ENCODE data around the gene SNRPE. TPM values are rescaled to one million over a fixed set of nuclear protein-coding genes. Genes with fewer than 3 reads are reported as not detected.

Gene SNRPE
- total RNA-seq (2014; rRNA removed; shearing (Covaris generic)) = 99.3 and 105 TPM in 2 replicates
- polyA plus RNA-seq (2016; fragmentation: Nextera tagmentation; extraction: Ambion mirVana) = 885 and 904 TPM in 2 replicates
- long read RNA-seq, transcript SNRPE-206 (4 exons, 967 nt) = minor isoform, 12 of 175 reads
- long read RNA-seq, transcript SNRPE-205 (5 exons, 532 nt) = minor isoform, 9 of 175 reads
- long read RNA-seq, transcript SNRPE-202 (5 exons, 942 nt) = major isoform, 136 of 175 reads
- long read RNA-seq, partial matches to known transcripts = 0 of 175 reads
- long read RNA-seq, other reads (novel, unspliced or antisense) = 16 of 175 reads

DNA sequence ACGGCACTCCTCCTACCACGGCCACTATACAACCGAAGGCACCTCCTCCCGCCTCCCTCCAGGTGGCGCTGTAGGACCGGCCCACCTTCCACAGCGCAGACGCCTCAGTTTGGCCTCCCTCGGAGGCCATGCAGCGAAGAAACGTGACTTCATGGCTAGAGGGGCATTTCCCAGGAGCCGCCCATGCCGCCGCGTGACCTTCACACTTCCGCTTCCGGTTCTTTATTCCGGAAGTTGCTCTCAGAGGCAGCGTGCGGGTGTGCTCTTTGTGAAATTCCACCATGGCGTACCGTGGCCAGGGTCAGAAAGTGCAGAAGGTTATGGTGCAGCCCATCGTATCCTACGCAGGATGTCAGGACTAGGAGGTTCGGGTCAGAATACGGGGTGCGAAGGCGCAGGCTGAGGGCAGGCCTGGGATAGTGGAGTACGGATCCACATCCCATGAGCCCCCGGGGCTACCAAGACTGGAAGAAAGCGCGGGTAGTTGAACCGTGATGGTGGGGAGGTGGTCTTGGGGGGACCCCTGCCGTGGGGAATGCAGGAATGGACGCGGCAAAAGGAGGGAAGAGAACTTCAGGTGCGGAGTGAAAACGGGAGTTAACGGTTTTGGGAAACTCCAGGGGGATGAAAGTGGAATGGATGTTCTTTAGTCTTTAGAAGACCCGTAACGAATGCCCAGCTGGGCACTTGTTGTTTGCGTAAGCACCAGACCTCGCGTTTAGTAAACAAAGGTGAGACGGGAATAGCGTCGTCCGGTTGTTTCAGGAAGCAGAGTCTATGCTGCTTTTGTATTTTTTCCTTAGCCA is at the start of gene SNRPE:
SNRPE (plus strand) TSS at position 221 of the 806 bp plus-strand sequence; CDS start at position 282, 61 bp downstream.
- Mint-ChIP-seq H3K9me3 (no peaks in the 10 kb centered on the region), H3K27ac (peak within 1 kb of the TSS; percentile 99), H3K4me1 (peaks cover 5% of the 10 kb centered on the region; the same call in 2 of the 3 replicates), H3K4me3 (peak within 1 kb of the TSS; percentile 95), H3K36me3 (ENCODE audit: low read depth) (peaks cover 44% of the 10 kb centered on the region), H3K27me3 (ENCODE audit: insufficient read depth, low read depth, poor library complexity) (peaks cover 8% of the 10 kb centered on the region)
- TF ChIP-seq, protein P1, sequence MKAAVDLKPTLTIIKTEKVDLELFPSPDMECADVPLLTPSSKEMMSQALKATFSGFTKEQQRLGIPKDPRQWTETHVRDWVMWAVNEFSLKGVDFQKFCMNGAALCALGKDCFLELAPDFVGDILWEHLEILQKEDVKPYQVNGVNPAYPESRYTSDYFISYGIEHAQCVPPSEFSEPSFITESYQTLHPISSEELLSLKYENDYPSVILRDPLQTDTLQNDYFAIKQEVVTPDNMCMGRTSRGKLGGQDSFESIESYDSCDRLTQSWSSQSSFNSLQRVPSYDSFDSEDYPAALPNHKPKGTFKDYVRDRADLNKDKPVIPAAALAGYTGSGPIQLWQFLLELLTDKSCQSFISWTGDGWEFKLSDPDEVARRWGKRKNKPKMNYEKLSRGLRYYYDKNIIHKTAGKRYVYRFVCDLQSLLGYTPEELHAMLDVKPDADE (IDR thresholded peaks at IDR 0.05) = peak; percentile 92
- no peak for TF ChIP-seq ZNF331 (CRISPR knock-in tag; IDR thresholded peaks at IDR 0.05; ENCODE audit: low read depth)
- TF ChIP-seq POLR2AphosphoS5 (IDR thresholded peaks at IDR 0.05; ENCODE audit: low read depth) = peak; percentile 74
- TF ChIP-seq, protein P2, sequence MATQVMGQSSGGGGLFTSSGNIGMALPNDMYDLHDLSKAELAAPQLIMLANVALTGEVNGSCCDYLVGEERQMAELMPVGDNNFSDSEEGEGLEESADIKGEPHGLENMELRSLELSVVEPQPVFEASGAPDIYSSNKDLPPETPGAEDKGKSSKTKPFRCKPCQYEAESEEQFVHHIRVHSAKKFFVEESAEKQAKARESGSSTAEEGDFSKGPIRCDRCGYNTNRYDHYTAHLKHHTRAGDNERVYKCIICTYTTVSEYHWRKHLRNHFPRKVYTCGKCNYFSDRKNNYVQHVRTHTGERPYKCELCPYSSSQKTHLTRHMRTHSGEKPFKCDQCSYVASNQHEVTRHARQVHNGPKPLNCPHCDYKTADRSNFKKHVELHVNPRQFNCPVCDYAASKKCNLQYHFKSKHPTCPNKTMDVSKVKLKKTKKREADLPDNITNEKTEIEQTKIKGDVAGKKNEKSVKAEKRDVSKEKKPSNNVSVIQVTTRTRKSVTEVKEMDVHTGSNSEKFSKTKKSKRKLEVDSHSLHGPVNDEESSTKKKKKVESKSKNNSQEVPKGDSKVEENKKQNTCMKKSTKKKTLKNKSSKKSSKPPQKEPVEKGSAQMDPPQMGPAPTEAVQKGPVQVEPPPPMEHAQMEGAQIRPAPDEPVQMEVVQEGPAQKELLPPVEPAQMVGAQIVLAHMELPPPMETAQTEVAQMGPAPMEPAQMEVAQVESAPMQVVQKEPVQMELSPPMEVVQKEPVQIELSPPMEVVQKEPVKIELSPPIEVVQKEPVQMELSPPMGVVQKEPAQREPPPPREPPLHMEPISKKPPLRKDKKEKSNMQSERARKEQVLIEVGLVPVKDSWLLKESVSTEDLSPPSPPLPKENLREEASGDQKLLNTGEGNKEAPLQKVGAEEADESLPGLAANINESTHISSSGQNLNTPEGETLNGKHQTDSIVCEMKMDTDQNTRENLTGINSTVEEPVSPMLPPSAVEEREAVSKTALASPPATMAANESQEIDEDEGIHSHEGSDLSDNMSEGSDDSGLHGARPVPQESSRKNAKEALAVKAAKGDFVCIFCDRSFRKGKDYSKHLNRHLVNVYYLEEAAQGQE (IDR thresholded peaks at IDR 0.05; ENCODE audit: unreplicated experiment) = no peak
- TF ChIP-seq, protein P3, sequence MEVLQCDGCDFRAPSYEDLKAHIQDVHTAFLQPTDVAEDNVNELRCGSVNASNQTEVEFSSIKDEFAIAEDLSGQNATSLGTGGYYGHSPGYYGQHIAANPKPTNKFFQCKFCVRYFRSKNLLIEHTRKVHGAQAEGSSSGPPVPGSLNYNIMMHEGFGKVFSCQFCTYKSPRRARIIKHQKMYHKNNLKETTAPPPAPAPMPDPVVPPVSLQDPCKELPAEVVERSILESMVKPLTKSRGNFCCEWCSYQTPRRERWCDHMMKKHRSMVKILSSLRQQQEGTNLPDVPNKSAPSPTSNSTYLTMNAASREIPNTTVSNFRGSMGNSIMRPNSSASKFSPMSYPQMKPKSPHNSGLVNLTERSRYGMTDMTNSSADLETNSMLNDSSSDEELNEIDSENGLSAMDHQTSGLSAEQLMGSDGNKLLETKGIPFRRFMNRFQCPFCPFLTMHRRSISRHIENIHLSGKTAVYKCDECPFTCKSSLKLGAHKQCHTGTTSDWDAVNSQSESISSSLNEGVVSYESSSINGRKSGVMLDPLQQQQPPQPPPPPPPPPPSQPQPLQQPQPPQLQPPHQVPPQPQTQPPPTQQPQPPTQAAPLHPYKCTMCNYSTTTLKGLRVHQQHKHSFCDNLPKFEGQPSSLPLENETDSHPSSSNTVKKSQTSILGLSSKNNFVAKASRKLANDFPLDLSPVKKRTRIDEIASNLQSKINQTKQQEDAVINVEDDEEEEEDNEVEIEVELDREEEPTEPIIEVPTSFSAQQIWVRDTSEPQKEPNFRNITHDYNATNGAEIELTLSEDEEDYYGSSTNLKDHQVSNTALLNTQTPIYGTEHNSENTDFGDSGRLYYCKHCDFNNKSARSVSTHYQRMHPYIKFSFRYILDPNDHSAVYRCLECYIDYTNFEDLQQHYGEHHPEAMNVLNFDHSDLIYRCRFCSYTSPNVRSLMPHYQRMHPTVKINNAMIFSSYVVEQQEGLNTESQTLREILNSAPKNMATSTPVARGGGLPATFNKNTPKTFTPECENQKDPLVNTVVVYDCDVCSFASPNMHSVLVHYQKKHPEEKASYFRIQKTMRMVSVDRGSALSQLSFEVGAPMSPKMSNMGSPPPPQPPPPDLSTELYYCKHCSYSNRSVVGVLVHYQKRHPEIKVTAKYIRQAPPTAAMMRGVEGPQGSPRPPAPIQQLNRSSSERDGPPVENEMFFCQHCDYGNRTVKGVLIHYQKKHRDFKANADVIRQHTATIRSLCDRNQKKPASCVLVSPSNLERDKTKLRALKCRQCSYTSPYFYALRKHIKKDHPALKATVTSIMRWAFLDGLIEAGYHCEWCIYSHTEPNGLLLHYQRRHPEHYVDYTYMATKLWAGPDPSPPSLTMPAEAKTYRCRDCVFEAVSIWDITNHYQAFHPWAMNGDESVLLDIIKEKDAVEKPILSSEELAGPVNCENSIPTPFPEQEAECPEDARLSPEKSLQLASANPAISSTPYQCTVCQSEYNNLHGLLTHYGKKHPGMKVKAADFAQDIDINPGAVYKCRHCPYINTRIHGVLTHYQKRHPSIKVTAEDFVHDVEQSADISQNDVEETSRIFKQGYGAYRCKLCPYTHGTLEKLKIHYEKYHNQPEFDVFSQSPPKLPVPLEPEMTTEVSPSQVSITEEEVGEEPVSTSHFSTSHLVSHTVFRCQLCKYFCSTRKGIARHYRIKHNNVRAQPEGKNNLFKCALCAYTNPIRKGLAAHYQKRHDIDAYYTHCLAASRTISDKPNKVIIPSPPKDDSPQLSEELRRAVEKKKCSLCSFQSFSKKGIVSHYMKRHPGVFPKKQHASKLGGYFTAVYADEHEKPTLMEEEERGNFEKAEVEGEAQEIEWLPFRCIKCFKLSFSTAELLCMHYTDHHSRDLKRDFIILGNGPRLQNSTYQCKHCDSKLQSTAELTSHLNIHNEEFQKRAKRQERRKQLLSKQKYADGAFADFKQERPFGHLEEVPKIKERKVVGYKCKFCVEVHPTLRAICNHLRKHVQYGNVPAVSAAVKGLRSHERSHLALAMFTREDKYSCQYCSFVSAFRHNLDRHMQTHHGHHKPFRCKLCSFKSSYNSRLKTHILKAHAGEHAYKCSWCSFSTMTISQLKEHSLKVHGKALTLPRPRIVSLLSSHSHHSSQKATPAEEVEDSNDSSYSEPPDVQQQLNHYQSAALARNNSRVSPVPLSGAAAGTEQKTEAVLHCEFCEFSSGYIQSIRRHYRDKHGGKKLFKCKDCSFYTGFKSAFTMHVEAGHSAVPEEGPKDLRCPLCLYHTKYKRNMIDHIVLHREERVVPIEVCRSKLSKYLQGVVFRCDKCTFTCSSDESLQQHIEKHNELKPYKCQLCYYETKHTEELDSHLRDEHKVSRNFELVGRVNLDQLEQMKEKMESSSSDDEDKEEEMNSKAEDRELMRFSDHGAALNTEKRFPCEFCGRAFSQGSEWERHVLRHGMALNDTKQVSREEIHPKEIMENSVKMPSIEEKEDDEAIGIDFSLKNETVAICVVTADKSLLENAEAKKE (CRISPR knock-in tag; IDR thresholded peaks at IDR 0.05) = no peak
- TF ChIP-seq, protein P4, sequence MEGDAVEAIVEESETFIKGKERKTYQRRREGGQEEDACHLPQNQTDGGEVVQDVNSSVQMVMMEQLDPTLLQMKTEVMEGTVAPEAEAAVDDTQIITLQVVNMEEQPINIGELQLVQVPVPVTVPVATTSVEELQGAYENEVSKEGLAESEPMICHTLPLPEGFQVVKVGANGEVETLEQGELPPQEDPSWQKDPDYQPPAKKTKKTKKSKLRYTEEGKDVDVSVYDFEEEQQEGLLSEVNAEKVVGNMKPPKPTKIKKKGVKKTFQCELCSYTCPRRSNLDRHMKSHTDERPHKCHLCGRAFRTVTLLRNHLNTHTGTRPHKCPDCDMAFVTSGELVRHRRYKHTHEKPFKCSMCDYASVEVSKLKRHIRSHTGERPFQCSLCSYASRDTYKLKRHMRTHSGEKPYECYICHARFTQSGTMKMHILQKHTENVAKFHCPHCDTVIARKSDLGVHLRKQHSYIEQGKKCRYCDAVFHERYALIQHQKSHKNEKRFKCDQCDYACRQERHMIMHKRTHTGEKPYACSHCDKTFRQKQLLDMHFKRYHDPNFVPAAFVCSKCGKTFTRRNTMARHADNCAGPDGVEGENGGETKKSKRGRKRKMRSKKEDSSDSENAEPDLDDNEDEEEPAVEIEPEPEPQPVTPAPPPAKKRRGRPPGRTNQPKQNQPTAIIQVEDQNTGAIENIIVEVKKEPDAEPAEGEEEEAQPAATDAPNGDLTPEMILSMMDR (conservative IDR thresholded peaks at IDR 0.05; ENCODE audit: low read depth in 2 of 2) = peak; percentile 89 to 99
- peak; percentile 78 for TF ChIP-seq CREB1 (CRISPR knock-in tag; IDR thresholded peaks at IDR 0.05; ENCODE audit: low read depth)
- Histone ChIP-seq H2AFZ (peak within 1 kb of the TSS; percentile 25; the same call in 1 of the 2 replicates), H3K4me2 (peak within 1 kb of the TSS; percentile 93), H3K9me2 (ENCODE audit: insufficient read depth) (no peaks in the 10 kb centered on the region), H3K4me1 (ENCODE audit: insufficient read depth) (peaks cover 5% of the 10 kb centered on the region), H4K20me1 (replicated peaks; ENCODE audit: insufficient read depth) (peaks cover 10% of the 10 kb centered on the region; the same call in 1 of the 2 replicates), H3K79me2 (replicated peaks; ENCODE audit: insufficient read depth) (peaks cover 38% of the 10 kb centered on the region), H3K27ac (ENCODE audit: low read depth) (peak within 1 kb of the TSS; percentile 94), H3K36me3 (ENCODE audit: insufficient read depth) (peaks cover 30% of the 10 kb centered on the region), H3K27me3 (ENCODE audit: insufficient read depth) (no peaks in the 10 kb centered on the region), H3K4me3 (peak within 1 kb of the TSS; percentile 72), H3F3A (replicated peaks; ENCODE audit: low read depth) (no peaks in the 10 kb centered on the region; the same call in 1 of the 2 replicates)
- peak; percentile 95 for ATAC-seq
- peak; percentile 99 for DNase-seq (ENCODE audit: low spot score)
